ENCODE results near the gene KRTAP4-1.
"Not testable (repeated sequence)": the region's sequence is repeated elsewhere in the genome, so short reads cannot be mapped to it uniquely, and the experiment has no call there.

Gene KRTAP4-1

DNA sequence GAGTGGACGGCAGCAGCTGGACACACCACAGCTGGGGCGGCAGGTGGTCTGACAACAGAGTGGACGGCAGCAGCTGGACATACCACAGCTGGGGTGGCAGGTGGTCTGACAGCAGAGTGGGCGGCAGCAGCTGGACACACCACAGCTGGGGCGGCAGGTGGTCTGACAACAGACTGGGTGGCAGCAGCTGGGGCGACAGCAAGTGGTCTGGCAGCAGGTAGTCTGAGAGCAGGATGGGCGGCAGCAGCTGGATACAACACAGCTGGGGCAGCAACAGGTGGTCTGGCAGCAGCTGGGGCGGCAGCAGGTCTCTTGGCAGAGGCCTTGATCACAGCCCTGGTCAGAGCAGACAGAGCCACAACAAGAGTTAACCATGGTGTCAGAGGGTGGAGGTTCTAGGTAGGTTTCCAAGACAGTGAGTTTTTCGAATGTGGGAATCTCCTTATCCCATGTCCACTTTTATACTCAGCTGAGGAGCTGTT, at the start of gene KRTAP4-1:
KRTAP4-1 (minus strand) TSS at position 432 of the 482 bp plus-strand sequence; CDS start at position 375, 57 bp downstream.
- DNase-seq (ENCODE audit: low read depth, low spot score) = no peak

DNA sequence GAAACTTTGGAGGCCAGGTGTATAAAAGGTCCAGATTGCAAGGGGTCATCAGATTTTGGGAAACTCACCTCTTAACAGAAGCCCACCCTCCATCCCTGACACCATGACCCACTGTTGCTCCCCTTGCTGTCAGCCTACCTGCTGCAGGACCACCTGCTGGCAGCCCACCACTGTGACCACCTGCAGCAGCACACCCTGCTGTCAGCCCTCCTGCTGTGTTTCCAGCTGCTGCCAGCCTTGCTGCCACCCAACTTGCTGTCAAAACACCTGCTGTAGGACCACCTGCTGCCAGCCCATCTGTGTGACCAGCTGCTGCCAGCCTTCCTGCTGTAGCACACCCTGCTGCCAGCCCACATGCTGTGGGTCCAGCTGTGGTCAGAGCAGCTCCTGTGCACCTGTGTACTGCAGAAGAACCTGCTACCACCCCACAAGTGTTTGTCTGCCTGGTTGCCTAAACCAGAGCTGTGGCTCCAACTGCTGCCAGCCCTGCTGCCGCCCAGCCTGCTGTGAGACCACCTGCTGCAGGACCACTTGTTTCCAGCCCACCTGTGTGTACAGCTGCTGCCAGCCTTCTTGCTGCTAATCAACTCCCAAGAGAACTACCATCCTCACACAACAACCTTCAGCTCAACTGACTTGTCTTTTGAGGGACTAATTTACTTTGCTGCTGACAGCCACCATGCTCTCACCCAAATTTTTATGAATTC, 47.8 kb upstream of the KRTAP4-1 start, which contains the start of gene KRTAP9-3:
KRTAP9-3 (plus strand) TSS at position 51 of the 707 bp plus-strand sequence; CDS start at position 104, 53 bp downstream.
- DNase-seq (ENCODE audit: low read depth, low spot score) = not testable (repeated sequence)

DNA sequence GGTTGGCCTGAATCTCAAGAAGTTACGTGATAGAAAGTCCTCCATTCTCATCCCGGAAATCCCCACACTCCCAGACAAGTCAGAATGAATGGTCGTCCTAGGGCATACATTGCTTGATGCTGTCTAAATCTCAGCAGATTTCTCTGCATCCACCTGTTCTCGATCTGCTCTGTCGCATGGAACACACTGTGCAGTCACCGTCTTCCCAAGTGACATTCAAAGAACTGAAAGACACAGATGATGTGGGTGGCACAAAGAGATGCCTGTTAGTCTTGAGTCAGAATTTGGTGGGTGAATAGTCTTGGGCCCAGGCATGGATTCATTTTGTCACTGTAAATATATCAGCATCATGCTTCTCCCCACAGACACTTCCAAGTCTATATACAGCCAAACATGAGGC, 47.0 kb upstream of the KRTAP4-1 start:
- no peak for DNase-seq (ENCODE audit: low read depth, low spot score)

DNA sequence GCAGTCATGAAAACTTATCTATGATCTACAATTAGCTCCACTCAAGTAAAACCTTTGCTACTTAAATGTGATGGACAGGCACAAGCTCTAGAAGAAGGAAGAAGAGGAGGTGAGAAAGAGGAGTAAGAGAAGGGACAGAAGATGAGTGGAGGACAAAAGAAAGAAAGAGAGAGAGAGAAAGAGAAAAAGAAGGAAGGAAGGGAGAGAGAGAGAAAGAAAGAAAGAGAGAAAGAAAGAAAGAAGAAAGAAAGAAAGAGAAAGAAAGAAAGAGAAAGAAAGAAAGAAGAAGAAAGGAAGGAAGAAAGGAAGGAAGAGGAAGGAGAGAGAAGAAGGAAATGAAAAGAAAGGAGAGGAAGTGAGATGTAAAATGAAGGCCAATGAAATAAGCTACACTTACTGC, 45.4 kb upstream of the KRTAP4-1 start:
- no peak for DNase-seq (ENCODE audit: low read depth, low spot score)

DNA sequence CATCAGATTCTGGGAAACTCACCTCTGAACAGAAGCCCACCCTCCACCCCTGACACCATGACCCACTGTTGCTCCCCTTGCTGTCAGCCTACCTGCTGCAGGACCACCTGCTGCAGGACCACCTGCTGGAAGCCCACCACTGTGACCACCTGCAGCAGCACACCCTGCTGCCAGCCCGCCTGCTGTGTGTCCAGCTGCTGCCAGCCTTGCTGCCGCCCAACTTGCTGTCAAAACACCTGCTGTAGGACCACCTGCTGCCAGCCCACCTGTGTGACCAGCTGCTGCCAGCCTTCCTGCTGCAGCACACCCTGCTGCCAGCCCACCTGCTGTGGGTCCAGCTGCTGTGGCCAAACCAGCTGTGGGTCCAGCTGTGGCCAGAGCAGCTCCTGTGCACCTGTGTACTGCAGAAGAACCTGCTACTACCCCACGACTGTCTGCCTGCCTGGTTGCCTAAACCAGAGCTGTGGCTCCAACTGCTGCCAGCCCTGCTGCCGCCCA, 41.9 kb upstream of the KRTAP4-1 start, which contains the start of gene KRTAP9-2:
KRTAP9-2 (plus strand) TSS at position 51 of the 498 bp plus-strand sequence; CDS start at position 58, 7 bp downstream.
- not testable (repeated sequence) for DNase-seq (ENCODE audit: low read depth, low spot score)

DNA sequence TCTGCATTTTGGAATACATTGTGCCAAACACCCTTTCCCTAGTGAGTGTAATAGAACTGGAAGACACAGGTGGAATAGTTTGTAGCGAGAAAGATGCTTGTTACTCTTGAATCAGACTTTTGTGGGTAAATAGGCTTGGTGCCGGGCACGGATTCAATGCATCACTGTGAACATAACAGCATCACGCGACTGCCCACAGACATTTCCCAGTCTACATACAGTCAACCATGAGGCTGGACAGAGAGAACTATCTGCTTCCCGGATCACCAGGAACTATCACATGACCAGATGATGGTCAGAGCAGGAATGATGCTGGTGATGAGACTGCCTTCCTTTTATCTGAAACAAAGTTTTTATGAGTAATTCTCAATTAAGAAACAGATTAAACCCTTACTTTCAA, 41.3 kb upstream of the KRTAP4-1 start:
- DNase-seq (ENCODE audit: low read depth, low spot score) = no peak

DNA sequence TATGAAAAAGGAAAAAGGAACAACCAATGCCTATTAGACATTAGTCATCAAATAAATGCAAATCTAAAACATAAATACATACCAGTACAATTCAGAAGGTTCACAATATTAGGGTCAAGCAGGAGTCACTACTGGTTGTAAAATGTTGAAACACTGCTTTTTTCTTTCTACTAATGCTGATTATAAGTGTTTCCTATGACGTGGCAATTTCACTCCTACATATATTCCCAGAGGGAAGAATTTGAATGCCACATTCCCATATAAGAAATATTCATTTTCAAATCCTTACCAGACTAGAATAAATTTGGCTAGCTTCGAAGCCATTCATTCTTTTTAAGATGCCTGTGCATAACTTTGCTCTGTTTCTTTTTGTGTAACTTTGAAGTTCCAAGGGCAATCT, 39.1 kb upstream of the KRTAP4-1 start:
- no peak for DNase-seq (ENCODE audit: low read depth, low spot score)

DNA sequence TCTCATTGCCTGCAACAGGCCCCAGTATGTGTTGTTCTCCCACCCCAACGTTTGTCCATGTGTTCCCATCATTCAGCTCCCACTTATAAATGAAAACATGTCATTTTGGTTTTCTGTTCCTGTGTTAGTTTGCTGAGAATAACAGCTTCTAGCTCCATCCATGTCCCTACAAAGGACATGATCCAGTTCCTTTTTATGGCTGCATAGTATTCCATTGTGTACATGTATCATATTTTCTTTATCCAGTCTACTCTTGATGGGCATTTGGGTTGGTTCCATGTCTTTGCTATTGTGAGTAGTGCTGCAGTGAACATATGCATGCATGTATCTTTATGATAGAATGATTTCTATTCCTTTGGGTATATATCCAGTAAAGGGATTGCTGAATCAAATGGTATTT, 31.0 kb upstream of the KRTAP4-1 start:
- DNase-seq (ENCODE audit: low read depth, low spot score) = no peak

DNA sequence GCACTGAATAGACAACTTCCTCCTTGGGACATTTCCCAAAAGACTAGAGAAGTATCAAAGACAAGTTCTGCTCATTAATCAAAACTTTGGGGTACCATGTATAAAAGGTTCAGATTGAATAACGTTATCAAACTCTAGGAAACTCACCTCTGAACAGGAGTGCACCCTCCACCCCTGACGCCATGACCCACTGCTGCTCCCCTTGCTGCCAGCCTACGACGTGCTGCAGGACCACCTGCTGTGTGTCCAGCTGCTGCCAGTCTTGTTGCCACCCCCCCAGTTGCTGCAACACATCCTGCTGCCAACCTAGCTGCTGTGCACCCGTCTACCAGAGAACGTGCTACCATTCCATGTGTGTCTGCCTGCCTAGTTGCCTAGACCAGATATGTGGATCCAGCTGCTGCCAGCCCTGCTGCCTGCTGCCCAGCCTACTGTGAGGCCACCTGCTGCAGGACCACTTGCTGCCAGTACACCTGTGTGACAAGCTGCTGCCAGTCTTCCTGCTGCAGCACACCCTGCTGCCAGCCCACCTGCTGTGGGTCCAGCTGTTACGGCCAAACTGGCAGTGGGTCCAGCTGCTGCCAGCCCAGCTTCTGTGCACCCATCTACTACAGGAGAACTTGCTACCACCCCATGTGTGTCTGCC, 27.9 kb upstream of the KRTAP4-1 start:
- DNase-seq (ENCODE audit: low read depth, low spot score) = no peak

DNA sequence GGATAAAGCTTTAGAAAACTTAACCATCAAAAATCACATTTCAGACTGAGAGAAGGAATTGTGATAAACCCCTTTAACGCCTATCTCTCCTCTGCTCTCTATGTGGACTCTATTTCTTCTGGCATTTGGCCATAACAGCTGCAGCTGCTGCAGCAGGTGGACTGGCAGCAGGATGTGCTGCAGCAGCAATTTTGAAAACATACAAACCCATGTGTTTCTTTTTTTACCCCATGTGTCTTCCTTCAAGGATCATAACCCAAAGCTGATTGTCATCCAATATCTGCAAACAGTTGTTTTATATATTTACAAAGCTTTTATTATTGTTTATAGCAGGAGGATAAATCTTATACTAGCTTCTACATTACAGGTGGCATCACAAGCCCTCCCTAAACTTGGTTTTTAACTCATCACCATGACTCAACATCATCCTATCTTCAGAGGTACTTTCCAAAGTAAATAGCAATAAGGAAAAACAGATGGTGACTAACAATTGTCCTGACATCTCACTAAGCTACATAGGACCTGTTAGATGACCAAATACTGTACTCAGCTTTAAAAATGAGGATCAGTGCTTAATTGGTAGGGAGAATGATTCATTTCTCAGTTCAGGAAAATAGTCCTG, 27.2 kb upstream of the KRTAP4-1 start:
- DNase-seq (ENCODE audit: low read depth, low spot score) = no peak

DNA sequence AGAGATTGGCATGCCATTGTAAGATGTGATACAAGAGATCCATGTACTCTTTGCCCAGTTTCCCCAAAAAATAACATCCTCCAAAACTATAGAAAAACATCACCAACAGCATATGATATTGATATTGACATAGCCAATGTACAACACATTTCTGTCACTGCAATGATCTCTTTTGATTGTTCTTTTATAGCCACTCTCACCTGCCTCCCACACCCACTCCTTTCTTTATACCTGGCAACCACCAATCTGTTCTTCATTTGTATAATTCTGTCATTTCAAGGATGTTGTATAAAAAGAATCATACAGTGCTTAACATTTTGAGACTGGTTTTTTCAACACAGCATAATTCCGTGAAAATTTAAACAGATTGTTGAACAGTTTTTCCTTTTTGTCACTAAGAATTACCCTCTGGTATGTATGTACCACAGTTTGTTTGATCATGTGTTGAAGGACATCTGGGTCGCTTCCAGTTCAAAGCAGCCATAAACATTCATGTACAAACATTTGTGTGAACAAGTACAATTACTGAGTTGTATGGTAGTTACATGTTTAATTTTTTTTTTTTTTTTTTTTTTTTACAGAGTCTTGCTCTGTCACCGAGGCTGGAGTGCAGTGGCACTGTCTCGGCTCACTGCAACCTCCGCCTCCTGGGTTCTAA, 14.8 kb upstream of the KRTAP4-1 start:
- no peak for DNase-seq (ENCODE audit: low read depth, low spot score)

DNA sequence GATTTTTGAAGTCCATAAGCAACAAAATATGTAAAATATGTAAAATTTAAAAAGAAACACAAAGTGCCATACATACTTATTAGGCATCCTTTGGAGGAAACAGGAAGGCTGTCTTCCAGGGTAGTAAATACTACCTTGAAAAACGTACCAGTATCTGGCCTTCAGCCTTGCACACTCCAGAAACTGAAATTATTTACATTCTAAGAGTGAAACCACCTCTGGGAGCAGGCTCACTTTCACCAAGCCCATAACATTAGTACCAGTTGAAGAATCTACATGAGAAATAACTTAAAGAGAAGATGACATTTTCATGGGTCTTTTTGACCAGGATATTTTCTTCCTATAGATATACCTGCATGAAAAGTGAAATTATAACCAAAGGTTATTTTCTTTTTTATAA, 11.4 kb upstream of the KRTAP4-1 start:
- DNase-seq (ENCODE audit: low read depth, low spot score) = no peak

DNA sequence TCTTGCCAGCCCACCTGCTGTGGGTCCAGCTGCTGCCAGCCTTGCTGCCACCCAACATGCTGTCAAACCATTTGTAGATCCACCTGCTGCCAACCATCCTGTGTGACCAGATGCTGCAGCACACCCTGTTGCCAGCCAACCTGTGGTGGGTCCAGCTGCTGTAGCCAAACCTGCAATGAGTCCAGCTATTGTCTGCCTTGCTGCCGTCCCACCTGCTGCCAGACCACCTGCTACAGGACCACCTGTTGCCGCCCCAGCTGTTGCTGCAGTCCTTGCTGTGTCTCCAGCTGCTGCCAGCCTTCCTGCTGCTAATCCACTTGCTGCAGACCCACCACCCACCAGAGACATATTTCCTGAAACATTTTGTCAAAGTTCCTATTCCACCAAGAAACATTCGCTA, 5.6 kb upstream of the KRTAP4-1 start:
- DNase-seq (ENCODE audit: low read depth, low spot score) = no peak

DNA sequence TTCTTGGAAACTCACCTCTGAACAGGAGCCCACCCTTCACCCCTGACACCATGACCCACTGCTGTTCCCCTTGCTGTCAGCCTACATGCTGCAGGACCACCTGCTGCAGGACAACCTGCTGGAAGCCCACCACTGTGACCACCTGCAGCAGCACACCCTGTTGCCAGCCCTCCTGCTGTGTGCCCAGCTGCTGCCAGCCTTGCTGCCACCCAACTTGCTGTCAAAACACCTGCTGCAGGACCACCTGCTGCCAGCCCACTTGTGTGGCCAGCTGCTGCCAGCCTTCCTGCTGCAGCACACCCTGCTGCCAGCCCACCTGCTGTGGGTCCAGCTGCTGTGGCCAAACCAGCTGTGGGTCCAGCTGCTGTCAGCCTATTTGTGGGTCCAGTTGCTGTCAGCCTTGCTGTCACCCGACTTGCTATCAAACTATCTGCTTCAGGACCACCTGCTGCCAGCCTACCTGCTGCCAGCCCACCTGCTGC, 5.2 kb upstream of the KRTAP4-1 start, which contains the start of gene KRTAP9-1:
KRTAP9-1 (plus strand) TSS at position 51 of the 482 bp plus-strand sequence; CDS start at position 51, 0 bp downstream.
- DNase-seq (ENCODE audit: low read depth, low spot score) = not testable (repeated sequence)

DNA sequence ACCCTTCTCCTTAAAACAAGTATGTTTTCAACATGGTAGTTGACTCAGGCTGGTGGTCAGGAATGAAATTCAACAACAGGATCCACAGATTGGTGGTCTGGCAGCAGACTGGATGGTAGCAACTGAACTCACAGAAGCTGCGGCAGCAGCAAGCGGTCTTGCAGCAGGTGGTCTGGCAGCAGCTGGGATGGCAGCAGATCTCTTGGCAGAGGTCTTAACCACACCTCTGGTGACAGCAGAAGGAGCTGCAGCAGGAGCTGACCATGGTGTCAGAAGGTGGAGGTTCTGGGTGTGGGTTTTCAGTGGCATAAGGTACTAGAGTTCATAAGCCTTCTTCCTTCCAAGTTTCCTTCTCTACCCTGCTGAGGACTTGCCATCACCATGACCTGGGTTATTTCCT, 2.2 kb upstream of the KRTAP4-1 start:
- DNase-seq (ENCODE audit: low read depth, low spot score) = no peak

DNA sequence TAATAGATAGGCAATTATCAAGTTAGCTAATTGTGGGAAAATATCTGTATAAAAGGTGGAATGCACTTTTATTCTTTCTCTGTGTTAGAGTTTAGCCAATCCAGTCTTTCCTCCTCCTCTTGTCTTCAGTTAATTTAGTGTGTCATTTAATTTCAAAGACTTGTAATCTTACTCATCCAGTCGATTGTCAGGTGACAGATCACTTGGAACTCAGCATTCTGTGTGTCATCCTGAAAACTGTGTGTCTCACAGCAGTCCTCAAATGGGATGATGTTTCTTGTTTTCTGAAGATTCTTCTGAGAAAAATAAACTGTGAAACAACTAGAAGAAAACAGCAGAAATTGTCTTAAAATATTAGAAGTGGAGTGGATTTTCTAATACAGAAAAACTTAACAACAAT, 290 bp upstream of the KRTAP4-1 start:
- DNase-seq (ENCODE audit: low read depth, low spot score) = no peak

DNA sequence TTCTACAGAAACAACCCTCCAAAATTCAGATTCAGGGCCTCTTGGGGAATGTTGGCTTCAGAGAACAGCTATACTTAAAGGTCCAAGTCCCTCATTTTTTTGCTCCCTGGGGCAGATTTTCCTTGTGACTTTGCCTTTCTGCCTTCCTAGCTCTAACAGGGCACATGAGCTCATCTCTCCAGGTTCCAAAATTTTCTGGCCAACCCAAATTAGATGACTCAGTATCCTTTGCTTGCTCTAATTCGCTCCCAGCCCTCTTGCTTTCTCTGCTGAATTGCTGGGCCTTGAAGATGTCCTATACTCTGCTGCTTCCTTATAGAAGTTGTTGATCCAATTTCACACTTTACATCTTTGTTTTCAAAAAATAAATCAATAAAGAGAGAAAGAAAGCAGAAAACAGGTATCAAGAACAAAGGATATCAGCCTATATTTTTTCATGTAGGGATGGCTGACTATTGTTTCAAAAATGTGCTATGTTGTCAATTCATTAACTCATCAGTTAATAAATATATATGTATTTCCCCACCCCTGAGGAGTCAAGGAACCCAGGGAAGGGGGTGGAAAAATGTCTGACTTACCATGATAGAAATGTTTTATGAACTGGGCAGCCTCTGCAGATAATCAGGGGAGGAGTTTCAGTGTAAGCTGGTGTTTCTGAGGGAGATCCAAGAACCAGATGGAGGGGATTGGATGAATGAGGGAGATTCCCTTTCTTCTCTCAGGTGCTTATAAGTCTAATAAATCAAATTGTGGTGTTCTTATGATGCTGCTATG, 5.7 kb downstream of the KRTAP4-1 start:
- no peak for DNase-seq (ENCODE audit: low read depth, low spot score)

DNA sequence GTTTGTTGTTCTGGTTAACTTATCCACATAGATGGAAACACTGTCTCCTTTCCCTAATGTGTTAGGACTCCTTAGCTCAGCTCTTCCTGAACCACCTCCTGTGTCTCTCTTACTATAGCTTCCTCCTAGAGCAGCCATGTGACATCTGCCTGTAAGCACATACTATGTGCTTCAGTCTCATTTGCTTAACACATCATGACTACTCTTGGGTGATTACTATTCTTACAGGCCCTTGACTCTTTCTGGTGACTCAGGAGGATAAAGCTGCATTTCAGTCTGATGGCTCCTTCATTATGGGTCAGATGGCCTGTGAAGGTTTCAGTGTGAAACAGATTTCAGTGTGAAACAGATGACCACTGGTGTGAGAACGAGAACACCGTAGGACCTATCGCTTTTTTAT, 6.4 kb downstream of the KRTAP4-1 start:
- DNase-seq (ENCODE audit: low read depth, low spot score) = no peak

DNA sequence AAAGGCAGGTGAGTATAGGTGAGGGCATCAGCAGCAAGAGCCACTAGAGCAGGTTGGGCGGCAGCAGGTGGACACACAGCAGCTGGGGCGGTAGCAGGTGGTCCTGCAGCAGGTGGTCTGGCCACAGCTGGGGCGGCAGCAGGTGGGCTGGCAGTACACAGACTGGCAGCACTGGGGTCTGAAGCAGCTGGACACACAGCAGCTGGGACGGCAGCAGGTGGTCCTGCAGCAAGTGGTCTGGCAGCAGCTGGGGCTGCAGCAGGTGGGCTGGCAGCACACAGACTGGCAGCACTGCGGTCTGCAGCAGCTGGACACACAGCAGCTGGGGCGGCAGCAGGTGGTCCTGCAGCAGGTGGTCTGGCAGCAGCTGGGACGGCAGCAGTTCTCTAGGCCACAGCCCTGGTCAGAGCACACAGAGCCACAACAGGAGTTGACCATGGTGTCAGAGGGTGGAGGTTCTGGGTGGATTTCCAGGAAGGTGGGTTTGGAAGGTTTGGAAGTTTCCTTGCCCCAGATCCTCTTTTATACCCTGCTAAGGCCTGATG, 6.9 kb downstream of the KRTAP4-1 start, which contains the start of gene KRTAP4-2:
KRTAP4-2 (minus strand) TSS at position 495 of the 545 bp plus-strand sequence; CDS start at position 438, 57 bp downstream.
- no peak for DNase-seq (ENCODE audit: low read depth, low spot score)

DNA sequence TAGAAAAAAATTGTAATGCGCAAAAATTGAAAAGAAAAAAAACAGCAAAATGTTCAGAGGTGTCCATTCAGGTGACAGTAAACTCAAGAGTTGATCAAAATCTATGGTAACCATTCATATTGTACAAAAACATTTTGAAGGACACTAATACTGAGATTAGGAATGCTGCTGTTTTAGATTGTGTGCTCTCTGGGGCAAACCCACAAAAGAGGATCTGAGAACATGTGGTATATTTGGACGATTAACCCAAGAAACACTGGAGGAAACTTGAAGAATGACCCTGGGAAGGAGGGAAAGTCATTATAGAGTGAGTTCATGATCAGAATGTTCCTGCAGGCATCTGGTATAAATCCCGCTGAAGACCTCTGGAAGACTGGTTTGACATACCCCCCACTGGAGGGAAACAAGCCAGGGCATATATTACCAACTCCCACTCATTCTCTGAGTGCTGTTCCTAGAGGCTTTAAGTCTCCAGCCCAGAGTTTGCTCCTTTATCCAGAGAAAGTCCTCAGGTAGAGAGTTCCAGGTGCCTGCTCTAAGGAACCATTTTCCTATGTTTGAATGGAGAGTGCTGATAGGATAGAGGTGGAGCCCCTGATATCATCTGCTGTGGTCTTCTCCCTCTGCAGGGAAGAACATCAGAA, 7.8 kb downstream of the KRTAP4-1 start:
- DNase-seq (ENCODE audit: low read depth, low spot score) = no peak

Measured in ELF-1 (cell line).